Lower leg skin (tissue), 4 donors: Measurements from ENCODE around the gene SMG9. TPM values are rescaled to one million over a fixed set of nuclear protein-coding genes. Genes with fewer than 3 reads are reported as not detected.

ENCODE experiments used
- DNase-seq, 2 donors: peaks; one replicate each; pipeline ENCODE4 v3.0.0-alpha.2; 2019; ENCODE audit warnings: low spot score in 2 of 2
- H3K4me3 ChIP-seq: fragments of 200-600 bp; sonication (generic); 2 replicates; pipeline ENCODE4 v1.5.1; 2017; ENCODE audit warnings: mild to moderate bottlenecking, low read depth; ENCODE audit not compliant: poor library complexity, severe bottlenecking
- CTCF ChIP-seq, 3 donors: fragments of 450-650 bp; IDR thresholded peaks; one replicate each; pipeline ENCODE4 v1.5.1; 2016; ENCODE audit warnings: antibody characterized with exemption in 3 of 3, mild to moderate bottlenecking in 3 of 3, moderate library complexity in 2 of 3
- POLR2A ChIP-seq, 2 donors: fragments of 450-650 bp; IDR thresholded peaks; one replicate each; pipeline ENCODE4 v1.6.1; 2016 to 2017; ENCODE audit warnings: antibody characterized with exemption in 2 of 2, mild to moderate bottlenecking in 1 of 2, moderate library complexity in 1 of 2
- WGBS, 2 donors: methylation state at CpG; one replicate each; pipeline ENCODE4 v1.1.5; 2018; 5-methylcytosine and 5-hydroxymethylcytosine counted together
- intact Hi-C: fragments of 100-400 bp; cut with DNase I; formaldehyde crosslinking; loops from one replicate; pipeline ENCODE4 v1.15.0; 2023; ENCODE audit warnings: low total_unique reads
- total RNA-seq, 4 donors: library from RNA; depleted of rRNA; stranded (reverse); fragments of >200 nt; gene quantifications; one replicate each; pipeline ENCODE4 v1.1.0, GENCODE V29; 2016

SMG9 gene
- total RNA-seq, 4 donors from 2014 or later: 18.0 to 27.6 (median 23.5) TPM

GRCh38 chr19:43784981-43785808 is 30.4 kb upstream of the SMG9 start:
- peak in 2 of 3 donors; percentile 11 to 96 for TF ChIP-seq CTCF (IDR thresholded peaks at IDR 0.05)
- no peak for TF ChIP-seq POLR2A (IDR thresholded peaks at IDR 0.05)
- no peak overlapping the region for H3K4me3 ChIP-seq
- WGBS, 2 donors: 5 to 8% methylated on average over 10 of the region's 10 CpGs
- intact Hi-C loops: loop anchor here (5.0 kb wide), 1 partner anchor 38 kb away; no protein-coding TSS in a partner anchor
- peak in 1 of 2 donors; percentile 60 for DNase-seq

DNA sequence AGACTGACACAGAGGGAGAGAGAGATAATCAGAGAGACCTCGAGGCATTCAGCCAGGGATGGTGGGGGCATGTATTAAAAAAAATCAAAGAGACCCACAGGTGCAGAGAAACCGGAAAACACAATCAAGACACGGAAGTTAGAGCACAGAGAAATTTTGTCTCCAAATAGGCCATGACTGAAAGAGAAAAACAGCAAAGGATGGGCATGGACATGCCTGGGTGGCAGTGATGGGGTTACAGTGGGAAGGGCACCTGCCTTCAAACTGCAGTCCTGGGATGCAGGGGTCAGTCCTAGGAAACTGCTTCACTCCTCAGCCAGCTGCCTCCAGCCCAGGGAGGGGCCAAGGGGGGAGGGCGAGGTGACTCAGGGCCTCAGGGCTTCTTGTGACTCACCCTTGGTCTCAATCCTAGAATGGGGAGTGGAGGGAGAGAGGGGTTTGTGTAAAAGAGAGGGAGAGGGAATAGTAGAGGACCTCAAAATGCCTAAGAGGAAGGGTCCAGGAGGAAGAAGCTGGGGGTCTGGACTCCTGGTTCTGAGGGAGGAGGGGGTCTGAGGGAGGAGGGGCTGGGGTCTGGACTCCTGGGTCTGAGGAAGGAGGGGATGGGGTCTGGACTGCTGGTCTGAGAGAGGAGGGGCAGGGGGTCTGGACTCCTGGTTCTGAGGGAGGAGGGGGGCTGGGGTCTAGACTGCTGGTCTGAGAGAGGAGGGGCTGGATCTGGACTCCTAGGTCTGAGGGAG is 29.6 kb upstream of the SMG9 start:
- intact Hi-C loops: loop anchor here (5.0 kb wide), 1 partner anchor 37 kb away; no protein-coding TSS in a partner anchor
- 26% methylated on average over 4 of the region's 4 CpGs for WGBS, 2 donors
- DNase-seq: no peak
- no peak overlapping the region for H3K4me3 ChIP-seq
- no peak for TF ChIP-seq CTCF (IDR thresholded peaks at IDR 0.05)
- no peak for TF ChIP-seq POLR2A (IDR thresholded peaks at IDR 0.05)

DNA sequence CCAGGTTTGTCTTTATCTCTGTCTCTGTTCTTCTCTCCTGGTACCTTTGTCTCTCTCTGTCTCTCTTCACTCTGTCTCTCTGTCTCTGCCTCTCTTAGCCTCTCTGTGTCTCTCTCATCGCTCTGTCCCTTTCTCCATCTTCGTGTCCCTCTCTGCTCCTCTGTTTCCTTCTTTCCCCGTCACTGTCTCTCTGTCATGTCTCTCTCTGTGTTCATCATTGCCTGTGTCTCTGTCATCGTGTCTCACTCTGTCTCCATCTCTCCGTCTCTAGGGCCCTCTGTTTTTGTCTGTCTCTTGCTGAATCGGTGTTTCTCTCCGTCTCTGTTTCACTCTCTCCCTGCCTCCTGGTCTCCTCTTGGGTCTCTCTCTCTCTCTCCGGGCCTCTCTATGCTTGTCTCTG is 28.9 kb upstream of the SMG9 start:
- no peak for DNase-seq
- 85 to 92% methylated on average over 8 of the region's 8 CpGs for WGBS, 2 donors
- H3K4me3 ChIP-seq: no peak overlapping the region
- peak in 1 of 2 donors; percentile 8 for TF ChIP-seq POLR2A (IDR thresholded peaks at IDR 0.05)
- TF ChIP-seq CTCF (IDR thresholded peaks at IDR 0.05): no peak
- intact Hi-C loops: loop anchor here (5.0 kb wide), 1 partner anchor 36 kb away; no protein-coding TSS in a partner anchor

GRCh38 chr19:43782689-43783231 is 28.0 kb upstream of the SMG9 start:
- DNase-seq: peak in 1 of 2 donors; percentile 65
- TF ChIP-seq POLR2A (IDR thresholded peaks at IDR 0.05): no peak
- no peak for TF ChIP-seq CTCF (IDR thresholded peaks at IDR 0.05)
- H3K4me3 ChIP-seq: no peak overlapping the region
- intact Hi-C loops: loop anchor here (5.0 kb wide), 1 partner anchor 35 kb away; no protein-coding TSS in a partner anchor
- 35 to 40% methylated on average over 19 of the region's 24 CpGs for WGBS, 2 donors

- DNase-seq: no peak
- no peak overlapping the region for H3K4me3 ChIP-seq
- 36 to 40% methylated on average over 8 of the region's 8 CpGs for WGBS, 2 donors
- TF ChIP-seq CTCF (IDR thresholded peaks at IDR 0.05): no peak
- no peak for TF ChIP-seq POLR2A (IDR thresholded peaks at IDR 0.05)
- intact Hi-C loops: loop anchor here (5.0 kb wide), 1 partner anchor 35 kb away; no protein-coding TSS in a partner anchor
Observed at GRCh38 chr19:43782311-43782660, 27.5 kb upstream of the SMG9 start.
